ENCODE data around the gene GMPPA. TPM values are rescaled to one million over a fixed set of nuclear protein-coding genes. Genes with fewer than 3 reads are reported as not detected.

Gene GMPPA
- total and polyA plus RNA-seq, 9 of the 15 experiments (the other 6 are each of a cell fraction or from before 2014, with no cell fraction given) = 7.0 to 101 (median 66.7) TPM

- TF ChIP-seq HEY1 (CRISPR knock-in tag; IDR thresholded peaks at IDR 0.05; ENCODE audit: borderline replicate concordance) (no peak), NR2C2 (CRISPR knock-in tag; IDR thresholded peaks at IDR 0.05) (no peak), NR2C2 (tag; IDR thresholded peaks at IDR 0.05) (no peak), ZNF668 (CRISPR knock-in tag; IDR thresholded peaks at IDR 0.05) (no peak), TAF1 (IDR thresholded peaks at IDR 0.05; ENCODE audit: control insufficient read depth, extremely low read depth, insufficient read depth, low read length, severe bottlenecking) (peak; percentile 17), TCFL5 (CRISPR knock-in tag; conservative IDR thresholded peaks at IDR 0.05) (no peak), NR1H2 (CRISPR knock-in tag; IDR thresholded peaks at IDR 0.05) (no peak), ETV6 (IDR thresholded peaks at IDR 0.05; ENCODE audit: borderline replicate concordance in 1 of 2, low read depth in 2 of 2, low read length in 1 of 2) (no peak), ETV6 (CRISPR knock-in tag; IDR thresholded peaks at IDR 0.05; ENCODE audit: borderline replicate concordance) (no peak), MAX (CRISPR knock-in tag; IDR thresholded peaks at IDR 0.05) (peak; percentile 90), UBTF (IDR thresholded peaks at IDR 0.05; ENCODE audit: borderline replicate concordance in 1 of 2, low read depth in 2 of 2, low read length in 2 of 2) (no peak), TCF7L2 (IDR thresholded peaks at IDR 0.05; ENCODE audit: low read depth, low read length) (no peak), ZNF583 (CRISPR knock-in tag; IDR thresholded peaks at IDR 0.05) (no peak), ZNF766 (CRISPR knock-in tag; conservative IDR thresholded peaks at IDR 0.05) (no peak), EGR1 (conservative IDR thresholded peaks at IDR 0.05) (no peak), NFE2L1 (tag; IDR thresholded peaks at IDR 0.05; ENCODE audit: borderline replicate concordance, low read depth) (no peak), NFIC (IDR thresholded peaks at IDR 0.05) (no peak)
- TF ChIP-seq, protein P1, sequence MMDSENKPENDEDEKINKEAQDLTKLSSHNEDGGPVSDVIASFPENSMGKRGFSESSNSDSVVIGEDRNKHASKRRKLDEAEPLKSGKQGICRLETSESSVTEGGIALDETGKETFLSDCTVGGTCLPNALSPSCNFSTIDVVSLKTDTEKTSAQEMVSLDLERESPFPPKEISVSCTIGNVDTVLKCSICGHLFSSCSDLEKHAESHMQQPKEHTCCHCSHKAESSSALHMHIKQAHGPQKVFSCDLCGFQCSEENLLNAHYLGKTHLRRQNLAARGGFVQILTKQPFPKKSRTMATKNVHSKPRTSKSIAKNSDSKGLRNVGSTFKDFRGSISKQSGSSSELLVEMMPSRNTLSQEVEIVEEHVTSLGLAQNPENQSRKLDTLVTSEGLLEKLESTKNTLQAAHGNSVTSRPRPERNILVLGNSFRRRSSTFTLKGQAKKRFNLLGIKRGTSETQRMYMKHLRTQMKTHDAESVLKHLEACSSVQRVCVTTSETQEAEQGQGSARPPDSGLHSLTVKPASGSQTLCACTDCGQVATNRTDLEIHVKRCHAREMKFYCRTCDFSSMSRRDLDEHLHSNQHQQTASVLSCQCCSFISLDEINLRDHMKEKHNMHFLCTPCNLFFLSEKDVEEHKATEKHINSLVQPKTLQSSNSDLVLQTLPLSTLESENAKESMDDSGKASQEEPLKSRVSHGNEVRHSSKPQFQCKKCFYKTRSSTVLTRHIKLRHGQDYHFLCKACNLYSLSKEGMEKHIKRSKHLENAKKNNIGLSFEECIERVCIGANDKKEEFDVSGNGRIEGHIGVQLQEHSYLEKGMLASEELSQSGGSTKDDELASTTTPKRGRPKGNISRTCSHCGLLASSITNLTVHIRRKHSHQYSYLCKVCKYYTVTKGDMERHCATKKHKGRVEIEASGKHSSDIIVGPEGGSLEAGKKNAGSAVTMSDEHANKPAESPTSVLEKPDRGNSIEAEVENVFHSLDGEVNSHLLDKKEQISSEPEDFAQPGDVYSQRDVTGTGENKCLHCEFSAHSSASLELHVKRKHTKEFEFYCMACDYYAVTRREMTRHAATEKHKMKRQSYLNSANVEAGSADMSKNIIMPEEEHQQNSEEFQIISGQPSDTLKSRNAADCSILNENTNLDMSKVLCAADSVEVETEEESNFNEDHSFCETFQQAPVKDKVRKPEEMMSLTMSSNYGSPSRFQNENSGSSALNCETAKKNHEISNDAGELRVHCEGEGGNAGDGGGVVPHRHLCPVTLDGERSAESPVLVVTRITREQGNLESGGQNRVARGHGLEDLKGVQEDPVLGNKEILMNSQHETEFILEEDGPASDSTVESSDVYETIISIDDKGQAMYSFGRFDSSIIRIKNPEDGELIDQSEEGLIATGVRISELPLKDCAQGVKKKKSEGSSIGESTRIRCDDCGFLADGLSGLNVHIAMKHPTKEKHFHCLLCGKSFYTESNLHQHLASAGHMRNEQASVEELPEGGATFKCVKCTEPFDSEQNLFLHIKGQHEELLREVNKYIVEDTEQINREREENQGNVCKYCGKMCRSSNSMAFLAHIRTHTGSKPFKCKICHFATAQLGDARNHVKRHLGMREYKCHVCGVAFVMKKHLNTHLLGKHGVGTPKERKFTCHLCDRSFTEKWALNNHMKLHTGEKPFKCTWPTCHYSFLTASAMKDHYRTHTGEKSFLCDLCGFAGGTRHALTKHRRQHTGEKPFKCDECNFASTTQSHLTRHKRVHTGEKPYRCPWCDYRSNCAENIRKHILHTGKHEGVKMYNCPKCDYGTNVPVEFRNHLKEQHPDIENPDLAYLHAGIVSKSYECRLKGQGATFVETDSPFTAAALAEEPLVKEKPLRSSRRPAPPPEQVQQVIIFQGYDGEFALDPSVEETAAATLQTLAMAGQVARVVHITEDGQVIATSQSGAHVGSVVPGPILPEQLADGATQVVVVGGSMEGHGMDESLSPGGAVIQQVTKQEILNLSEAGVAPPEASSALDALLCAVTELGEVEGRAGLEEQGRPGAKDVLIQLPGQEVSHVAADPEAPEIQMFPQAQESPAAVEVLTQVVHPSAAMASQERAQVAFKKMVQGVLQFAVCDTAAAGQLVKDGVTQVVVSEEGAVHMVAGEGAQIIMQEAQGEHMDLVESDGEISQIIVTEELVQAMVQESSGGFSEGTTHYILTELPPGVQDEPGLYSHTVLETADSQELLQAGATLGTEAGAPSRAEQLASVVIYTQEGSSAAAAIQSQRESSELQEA (IDR thresholded peaks at IDR 0.05; ENCODE audit: low read depth) = no peak
Observed at GRCh38 chr2:219497495-219498279, 1.0 kb upstream of the GMPPA start (continued).

Data from K562 (cell line).